SIG-M5 treated with dmso at 0.1 percent for 504 hours (cell line): ENCODE data around the gene IFITM1.
"Not testable (repeated sequence)": the region's sequence is repeated elsewhere in the genome, so short reads cannot be mapped to it uniquely, and the experiment has no call there.

Source experiments
- DNase-seq: peaks from one replicate; lab custom pipeline; 2025; ENCODE audit not compliant: unreplicated experiment; lab: John Stamatoyannopoulos, UW

IFITM1 gene

GRCh38 chr11:362642-363442 is 49.0 kb downstream of the IFITM1 start:
- DNase-seq, result no peak

DNA sequence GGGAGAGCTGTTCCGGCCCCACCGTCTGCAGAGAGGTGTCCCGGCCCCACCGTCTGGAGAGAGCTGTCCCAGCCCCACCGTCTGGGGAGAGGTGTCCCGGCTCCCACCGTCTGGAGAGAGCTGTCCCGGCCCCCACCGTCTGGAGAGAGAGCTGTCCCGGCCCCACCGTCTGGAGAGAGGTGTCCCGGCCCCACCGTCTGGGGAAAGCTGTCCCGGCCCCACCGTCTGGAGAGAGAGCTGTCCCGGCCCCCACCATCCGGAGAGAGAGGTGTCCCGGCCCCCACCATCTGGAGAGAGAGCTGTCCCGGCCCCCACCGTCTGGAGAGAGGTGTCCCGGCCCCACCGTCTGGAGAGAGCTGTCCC is 49.6 kb downstream of the IFITM1 start:
- DNase-seq, result not testable (repeated sequence)

DNA sequence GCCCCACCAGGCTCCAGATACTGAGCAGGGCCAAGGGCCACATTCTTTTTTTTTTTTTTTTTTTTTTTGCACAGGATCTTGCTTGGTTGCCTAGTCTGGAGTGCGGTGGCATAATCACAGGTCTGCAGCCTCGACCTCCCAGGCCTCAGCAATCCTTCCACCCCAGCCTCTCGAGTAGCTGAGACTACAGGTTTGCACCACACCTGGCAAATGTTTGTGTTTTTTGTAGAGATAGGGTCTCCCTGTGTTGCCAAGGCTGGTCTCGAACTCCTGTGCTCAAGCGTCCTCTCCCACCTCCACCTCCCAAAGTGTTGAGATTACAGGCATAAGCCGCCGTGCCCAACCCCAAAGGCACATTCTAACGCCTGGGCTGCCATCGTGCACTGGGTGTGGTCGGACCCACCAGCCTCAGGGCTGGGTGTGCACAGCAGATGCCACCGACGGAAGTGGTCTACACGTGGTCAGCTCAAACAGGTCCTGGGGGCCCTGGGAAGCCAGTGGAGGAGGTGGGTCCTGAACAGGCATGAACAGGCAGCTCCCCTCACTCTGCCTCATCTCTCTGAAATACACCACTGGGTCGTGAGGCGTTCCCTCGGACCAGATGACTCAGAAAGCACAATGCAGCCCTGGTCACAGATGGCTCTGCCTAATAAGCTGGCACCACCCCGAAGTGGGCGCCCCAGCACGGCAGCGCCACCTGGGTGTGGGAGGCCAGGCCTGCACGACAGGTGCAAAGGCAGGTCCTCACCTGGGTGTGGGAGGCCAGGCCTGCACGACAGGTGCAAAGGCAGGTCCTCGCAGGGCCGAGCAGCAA is 50.3 kb downstream of the IFITM1 start:
- DNase-seq, result no peak
